NCI-H2227 (cell line): Measurements from ENCODE around the gene DBP.
A peak's percentile ranks its signal among the peaks of the same experiment; 100 is the strongest.
"Not testable (repeated sequence)": the region's sequence is repeated elsewhere in the genome, so short reads cannot be mapped to it uniquely, and the experiment has no call there.

Source experiments
- DNase-seq: peaks from one replicate; lab custom pipeline; 2025; ENCODE audit not compliant: unreplicated experiment; lab: John Stamatoyannopoulos, UW

The DBP gene

DNA sequence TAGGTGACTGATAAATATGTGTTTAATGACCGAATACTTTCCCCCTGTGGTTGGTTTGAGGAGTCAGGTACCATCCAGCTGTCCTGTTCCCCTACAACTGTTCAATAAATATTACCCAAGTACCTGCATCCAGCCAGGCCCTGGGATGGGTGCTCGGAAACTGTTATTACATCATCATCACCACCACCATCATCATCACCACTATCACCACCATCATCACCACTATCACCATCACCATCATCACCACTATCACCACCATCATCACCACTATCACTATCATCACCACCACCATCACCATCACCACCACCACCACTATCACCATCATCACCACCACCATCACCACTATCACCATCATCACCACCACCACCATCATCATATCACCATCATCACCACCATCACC, 31.6 kb upstream of the DBP start:
- no peak for DNase-seq

DNA sequence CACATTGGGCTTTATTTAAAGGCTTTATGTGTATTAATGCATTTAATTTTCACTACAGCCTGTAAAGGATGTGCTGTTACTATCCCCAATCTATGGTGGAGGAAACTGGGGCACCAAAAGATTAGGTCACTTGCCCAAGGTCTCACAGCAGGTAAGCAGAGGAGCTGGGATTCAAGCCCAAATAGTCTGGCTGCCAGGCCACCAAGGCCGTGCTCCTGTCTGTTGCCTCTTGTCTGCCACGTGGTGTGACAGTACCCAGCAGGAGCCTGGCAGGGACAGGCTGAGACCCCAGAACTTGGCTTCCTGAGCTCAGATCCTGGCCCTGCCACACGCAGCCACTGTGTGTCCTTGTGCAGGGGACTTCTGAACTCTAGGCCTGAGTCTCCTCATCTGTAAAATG, 31.2 kb upstream of the DBP start:
- DNase-seq, result no peak

DNA sequence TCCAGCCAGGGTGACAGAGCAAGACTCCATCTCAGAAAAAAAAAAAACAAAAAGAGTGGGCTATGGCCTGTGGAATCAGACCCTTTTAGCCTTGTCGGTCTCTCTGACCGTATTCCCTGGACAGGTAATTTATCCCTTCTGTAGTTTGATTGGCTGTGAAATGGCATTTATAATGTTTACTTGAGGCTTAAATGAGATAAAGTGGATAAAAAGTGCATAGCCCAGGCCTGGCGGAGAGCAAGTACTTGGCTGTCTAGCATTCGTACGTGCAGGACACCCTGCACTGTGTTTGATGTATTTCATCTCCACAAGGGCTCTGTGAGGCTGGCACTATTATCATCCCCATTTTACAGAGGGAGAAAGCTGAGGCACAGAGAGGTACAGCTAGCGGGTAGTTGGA, 28.6 kb upstream of the DBP start:
- no peak for DNase-seq

DNA sequence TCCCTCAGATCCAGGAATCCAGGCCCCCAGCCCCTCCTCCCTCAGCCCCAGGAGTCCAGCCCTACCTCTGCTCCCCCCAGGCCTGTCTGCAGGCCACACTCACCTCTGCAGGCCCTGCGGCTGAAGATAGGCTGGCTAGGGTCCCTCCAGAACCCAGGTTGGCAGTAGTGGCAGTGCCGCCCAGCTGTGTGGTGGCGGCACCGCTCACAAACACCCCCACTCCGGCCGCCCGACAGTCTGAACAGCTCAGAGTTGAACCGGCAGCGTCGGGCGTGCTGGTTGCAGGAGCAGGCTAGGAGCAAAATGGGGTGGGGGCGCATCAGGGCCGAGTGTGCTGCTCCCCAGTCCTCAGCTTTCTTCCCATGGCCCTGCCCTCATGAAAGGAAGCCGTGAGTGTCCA, 27.3 kb upstream of the DBP start:
- DNase-seq, result no peak

DNA sequence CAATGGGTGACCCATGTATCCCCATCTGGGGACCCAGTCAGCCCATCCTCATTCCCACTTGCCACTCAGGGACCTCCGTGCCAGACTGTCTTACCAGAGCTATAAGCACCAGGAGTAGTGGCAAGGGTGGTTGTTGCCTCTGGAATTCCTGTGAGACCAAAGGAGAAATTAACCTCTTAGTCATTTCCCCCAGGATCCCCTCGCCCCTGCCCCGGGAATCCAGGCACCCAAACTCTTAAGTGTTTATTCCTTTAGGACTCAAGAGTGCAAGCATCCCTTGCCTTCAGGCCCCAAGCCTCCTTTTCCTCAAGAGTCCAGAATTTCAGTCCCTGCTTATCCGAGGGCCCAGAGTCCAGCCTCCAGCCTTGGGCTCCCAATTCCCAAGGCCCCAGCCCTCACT, 26.5 kb upstream of the DBP start:
- no peak for DNase-seq

DNA sequence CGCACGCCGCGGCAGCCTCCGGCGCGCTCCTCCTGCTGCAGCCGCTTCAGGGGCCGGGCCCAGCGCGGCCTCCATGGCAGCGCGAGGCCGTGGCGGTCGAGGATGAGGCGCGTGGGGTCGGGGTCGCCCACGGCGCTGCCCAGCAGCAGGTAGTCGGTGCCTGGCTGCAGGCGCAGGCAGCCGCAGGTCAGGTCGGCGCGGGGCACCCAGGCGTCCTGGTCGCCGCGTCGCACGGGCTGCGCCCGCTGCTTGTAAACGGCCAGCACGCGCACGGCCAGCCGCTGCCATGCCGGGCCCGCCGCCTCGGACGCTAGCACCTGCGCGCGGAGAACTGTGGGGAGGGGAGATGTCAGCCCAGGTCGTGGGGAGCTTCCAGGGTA, 24.5 kb upstream of the DBP start:
- DNase-seq, result no peak

DNA sequence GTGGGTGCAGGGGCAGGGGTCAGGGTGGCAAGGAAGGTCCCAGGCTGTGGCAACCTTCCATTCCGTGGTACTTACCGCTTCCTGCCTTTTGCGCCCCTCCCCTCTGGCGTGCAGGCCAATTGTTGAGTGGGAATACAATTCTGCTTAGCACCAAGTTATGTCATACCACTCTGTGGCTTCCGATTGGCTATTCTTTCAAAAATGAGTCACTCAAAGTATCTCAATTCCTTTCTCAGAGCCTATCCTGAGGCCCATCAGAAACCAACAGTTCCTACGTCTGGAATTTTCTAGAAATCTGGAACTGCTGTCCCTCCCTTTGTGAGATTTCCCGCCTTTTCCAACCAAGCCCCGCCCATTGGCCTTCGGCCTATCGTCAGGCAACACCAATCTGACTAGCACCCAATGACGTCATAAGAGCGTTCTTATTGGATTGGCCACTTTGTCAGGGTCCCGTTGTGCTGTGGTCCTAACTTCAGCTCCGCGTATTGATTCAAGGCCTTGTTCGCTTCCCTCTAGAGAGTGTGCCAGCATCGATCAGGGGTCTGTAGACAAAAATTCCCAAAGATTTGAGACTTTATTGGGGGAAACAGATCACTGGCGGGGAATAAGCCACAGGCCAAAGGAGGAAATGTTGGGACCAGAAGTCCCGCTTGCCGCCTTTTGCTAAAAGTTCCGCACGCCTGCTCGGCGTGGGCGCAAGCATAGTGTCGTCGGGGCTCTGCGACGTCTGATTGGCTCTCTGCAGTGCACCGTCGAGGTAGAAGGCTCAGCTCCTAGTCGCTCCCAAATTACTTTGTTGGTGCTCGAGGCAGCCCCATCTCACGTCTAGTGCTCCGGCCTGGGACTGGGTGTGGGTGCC, 23.9 kb upstream of the DBP start:
- DNase-seq, result peak; percentile 67

DNA sequence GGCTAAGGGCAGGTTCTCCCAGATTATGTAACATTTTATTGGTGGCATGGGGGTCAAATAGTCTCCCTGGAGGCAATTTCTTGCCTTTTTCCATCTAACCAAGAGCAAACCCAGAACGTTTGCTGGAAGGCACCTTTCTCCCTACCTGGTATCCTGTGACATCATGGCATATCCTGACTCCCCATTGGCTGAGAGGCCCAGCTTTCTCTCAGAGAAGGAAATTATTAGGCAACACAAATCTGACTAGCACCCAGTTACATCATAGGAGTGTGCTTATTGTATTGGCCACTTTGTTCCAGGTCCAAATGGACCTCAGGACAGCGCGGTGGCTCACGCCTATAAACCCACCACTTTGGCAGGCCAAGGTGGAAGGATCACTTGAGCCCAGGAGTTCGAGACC, 22.6 kb upstream of the DBP start:
- DNase-seq, result no peak

DNA sequence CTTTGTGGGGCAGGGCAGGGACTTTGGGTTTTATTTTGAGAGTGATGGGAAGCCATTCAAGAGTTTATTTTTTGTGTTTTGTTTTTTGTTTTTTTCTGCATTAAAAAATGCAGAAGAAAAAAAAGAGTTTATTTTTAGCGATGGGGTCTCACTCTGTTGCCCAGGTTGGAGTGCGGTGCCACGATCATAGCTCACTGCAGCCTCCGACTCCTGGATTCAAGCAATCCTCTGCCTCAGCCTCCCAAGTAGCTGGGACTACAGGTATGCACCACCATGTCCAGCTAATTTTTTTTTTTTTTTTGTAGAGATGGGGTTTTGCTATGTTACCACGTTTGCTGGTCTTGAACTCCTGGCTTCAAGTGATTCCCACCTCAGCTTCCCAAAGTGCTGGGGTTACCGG, 21.3 kb upstream of the DBP start:
- no peak for DNase-seq

DNA sequence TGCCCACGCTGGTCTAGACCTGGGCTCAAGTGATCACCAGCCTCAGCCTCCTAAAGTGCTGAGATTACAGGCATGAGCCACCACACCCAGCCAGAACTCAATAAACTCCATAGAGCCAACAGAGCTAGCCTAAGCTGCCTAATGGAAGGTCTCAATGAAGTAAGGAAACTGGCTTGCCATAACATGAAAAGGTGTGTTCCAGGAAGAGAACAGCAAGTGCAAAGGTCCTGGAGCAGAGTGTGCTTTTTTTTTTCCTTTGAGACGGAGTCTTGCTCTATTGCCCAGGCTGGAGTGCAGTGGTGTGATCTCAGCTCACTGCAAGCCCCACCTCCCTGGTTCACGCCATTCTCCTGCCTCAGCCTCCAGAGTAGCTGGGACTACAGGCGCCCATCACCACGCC, 20.6 kb upstream of the DBP start:
- DNase-seq, result not testable (repeated sequence)

DNA sequence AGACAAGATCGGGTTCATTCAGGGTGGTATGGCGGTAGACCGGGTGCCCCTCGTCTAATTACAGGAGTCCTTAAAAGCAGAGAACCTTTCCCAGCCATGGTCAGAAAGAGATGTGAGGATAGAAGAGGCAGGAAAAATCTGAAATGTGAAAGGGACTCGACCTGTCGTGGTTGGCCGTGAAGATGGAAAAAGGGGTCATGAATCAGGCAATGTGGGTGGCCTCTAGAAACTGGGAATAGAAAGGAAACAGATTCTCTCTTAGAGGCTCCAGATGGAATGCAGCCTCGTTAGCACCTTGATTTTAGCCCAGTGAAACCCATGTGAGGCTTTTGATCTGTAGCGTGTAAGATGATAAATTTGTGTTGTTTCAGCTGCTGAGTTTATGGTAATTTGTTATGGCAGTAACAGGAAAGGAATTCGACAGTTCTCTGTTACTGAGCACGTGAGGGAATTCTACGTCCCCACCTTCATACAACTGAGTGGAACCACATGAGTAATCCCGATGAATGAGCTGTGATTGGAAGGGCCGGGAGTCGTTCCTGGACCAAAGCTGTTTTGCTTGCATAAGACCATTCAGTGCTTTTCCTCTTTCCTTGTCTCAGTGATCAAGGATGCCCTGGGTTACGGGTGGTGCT, 19.8 kb upstream of the DBP start:
- no peak for DNase-seq

DNA sequence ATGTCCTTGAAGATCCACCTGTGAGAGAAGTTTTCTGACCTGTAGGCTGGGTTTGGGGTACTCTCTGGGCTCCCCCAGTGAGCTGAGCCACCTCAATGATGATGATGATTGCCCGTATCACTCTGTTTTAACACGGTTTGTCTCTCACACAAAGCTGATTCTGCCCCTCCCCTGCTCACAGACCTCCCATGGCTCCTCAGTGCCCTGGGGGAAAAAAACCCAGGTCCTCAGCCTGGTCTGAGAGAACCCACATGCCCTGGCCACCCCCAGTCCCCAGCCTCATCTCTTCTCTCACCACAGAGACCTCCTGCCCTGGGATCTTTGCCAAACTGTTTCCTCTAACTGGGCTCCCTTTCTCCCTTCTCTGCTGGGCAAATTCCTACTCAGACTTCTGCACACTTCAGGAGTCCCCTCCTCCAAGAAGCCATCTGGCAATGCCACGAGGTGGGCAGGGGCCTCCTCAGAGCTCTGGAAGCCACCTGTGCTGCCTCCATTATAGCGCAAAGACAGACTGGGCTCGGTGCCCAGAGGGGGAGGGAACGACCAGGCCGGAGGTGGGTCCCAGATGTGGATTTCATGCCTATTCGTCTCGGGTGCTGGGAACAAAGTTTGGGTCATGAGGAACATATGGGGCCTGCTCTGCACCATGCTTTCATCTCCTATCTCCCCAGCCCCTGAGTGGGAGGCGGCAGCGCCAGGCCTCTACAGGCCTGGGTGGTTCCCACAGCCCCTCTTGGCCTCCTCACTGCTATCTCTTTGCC, 17.3 kb upstream of the DBP start:
- DNase-seq, result peak; percentile 48

DNA sequence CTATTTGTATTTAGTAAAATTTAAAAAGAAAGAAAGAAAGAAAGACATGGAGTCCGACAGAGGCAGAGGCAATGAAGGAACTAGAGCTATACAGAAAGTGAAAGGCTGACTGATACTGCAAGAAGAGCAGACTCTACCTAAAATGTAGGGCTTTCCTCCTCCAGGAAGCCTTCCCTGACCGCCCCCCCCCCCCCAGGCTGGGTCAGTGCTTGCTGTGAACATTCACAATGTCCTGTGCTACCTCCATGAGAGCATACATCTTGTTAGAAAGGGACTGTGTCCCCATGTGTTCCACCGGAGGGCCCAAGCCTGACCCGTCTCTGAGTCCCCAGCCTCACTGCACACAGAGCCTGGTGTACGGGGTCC, 14.5 kb upstream of the DBP start:
- DNase-seq, result no peak

DNA sequence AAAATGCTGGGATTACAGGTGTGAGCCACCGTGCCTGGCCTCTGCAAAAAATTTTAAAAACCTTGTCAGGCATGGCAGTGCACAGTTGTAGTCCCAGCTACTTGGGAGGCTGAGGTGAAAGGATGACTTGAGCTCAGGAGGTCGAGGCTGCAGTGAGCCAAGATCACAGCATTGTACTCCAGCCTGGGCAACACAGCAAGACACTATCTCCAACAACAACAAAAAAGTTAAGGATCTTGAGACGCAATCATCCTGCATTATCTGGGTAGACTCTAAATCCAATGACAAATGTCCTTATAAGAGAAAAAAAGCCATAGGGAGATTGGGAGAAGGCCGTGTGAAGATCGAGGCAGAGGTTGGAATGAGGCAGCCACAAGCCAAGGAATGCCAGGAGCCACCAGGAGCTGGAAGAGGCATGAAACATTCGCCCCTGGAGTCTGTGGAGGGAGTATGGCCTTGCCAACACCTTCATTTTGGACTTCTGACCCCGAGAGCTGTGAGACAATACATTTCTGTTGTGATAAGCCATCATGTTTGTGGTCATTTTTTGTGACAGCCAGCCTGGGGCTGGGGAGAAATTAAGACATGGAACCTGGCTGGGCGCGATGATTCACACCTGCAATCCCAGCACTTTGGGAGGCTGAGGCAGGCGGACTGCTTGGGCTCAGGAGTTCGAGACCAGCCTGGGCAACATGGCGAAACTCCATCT, 13.9 kb upstream of the DBP start:
- DNase-seq, result no peak

DNA sequence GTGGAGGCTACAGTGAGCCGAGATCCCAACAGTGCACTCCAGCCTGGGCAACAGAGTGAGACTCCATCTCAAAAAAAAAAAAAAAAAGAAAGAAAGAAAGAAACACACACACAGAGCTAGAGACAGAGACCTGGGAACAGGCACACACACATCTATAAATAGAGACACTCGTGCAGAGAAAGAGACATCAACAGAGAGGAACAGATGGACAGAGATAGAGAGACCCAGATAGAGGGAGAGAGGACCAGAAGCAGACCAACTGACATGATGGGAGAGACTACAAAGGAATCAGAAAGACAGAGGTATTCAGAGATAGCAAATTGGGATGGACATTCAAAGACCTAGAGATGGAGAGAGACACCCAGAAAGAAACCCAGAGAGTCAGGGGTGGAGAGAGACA, 11.0 kb upstream of the DBP start:
- DNase-seq, result no peak

DNA sequence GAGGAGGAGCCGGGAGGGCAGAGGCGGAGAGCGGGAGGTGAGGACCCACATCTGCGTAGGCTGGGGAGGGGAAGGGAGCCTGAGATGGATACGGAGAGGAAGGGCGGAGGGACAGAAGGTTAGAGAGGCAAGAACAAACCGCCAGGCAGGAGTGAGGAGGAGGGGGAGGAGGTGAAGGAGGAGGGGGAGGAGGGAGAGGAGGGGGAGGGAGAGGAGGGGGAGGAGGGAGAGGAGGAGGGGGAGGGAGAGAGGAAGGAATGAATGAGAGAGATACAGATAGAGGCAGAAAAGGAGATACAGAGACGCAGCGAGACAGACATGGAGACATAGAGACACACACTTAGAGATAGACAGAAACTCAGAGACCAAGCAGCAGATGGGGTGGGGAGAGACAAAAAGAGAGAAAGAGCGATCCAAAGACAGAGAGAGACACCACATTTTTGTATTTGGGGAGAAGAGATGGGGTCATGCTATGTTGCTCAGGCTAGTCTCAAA, 9.6 kb upstream of the DBP start:
- no peak for DNase-seq

DNA sequence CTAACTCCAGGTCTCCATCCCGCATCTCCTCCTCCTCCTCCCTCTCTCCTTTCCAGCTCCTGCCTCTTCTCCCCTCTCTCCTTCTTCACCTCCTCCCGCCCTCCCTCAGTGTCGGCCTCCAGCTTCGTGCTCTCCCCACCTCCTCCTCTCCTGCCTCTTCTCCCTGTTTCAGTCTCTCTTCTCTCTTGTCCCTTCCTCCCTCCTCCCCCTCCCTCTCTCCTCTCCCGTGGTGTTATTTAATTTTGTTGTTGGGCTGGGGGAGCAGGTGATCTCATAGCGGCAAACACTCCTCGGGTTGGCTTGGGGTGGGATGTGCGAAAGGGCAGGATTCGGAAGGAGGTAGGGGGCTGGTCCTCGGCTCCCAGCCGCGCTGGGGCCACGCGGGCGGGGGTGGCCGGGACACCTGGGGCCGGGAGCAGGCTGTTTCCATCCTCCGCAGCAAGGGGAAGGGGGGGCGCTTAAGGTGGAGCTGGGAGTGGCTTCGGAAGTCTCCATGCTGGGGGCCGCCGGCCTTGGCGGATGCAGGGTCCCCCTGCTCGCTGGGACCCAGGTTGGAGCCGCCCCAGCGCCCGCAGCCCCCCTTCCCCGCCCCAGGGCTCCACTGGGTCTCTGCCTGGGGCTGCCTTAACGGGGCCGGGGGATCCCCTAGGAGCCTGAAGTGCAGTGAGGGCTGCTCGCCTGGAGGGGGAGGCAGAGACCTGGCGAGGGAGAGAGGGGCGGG, 9.0 kb upstream of the DBP start, which contains the start of gene CA11:
Gene CA11 (minus strand): TSS at position 187 of the 721 bp plus-strand sequence. CDS start 555 bp downstream, outside the sequence.
- peak; percentile 92 for DNase-seq

DNA sequence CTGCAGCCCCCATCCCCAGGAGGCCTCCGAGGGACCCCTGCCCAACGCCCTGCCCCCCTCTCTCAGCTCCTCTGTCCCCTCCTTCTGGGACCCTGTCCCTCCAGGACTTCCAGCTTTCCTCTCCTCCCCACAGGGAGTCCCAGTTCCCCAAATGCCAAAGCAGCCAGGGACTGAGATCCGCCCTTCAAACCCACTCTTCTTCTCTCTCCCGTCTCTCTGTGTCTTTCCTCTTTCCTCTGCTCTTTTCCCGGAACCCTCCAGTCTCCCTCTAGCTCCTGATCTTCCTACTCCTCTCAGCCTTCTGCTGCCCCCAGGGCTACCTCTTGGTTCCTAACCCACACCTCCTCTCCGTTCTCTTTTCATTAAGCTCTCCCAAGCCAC, 8.4 kb upstream of the DBP start:
- no peak for DNase-seq

DNA sequence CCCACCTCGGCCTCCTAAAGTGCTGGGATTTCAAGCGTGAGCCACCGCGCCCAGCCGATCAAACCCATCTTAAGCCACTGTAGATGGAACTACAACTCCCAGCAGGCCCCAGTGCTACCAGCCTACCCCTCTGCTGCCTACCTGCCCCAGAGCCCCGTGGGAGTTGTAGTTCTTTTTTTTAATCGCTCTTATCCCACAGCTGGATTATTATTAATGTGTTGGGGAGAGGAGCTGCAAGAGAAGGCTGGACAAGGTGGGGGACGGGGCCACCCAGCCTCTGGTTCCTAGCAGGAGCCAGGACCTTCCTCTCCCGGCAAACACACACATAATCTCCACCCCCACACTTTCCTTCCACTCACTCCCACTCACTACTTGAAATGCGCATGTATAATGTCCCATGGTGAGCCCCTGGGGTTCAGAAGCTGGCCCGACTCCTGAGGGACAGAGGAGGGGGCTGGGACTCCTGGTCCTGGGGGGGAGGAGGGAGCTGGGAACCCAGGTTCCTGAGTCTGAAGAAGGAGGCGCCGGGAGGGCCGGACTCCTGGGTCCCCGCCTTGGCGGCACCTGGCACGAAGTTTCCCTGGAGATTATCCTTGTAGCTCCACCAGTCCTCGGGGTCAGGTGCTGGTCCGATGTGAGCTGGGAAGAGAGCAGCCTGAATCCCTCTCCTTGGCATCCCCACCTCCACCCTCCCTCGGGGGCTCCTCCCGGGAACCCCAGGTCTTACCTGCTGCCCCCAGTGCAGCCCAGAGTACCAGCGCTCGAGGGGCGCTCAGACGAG, 7.8 kb upstream of the DBP start:
- peak; percentile 75 for DNase-seq

DNA sequence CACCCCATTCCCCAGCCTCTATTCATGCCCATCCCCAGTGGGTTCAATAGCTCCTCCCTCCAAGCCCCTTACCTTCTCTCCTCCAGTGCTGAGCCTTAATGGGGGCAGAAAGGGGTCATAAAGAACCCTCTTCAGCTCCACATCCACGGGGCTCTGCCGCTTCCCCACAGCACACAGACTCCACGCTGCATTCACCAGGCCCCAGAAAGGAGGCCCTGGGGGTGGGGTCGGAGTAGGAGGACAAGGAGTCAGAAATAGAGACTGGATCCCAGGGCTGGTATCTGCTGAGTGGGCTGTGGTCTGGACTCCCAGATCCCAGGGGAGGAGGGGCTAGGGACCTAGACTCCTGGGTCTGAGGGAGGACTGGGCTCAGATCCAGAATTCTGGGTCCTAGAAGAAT, 7.2 kb upstream of the DBP start:
- DNase-seq, result no peak
